Left colon (tissue), 2 donors: ENCODE results near the gene S100A13. TPM values are rescaled to one million over a fixed set of nuclear protein-coding genes. Genes with fewer than 3 reads are reported as not detected.
"Not testable (repeated sequence)": the region's sequence is repeated elsewhere in the genome, so short reads cannot be mapped to it uniquely, and the experiment has no call there.

Experiments
- ATAC-seq: fragments of 200-7000 bp; cut with Tn5 transposase; one replicate; pipeline ENCODE4 v1.9.1; 2020; ENCODE audit warnings: mild to moderate bottlenecking, moderate library complexity
- DNase-seq, 2 donors: peaks; one replicate each; pipeline ENCODE4 v3.0.0-alpha.2; 2020
- intact Hi-C, 2 donors: fragments of 100-400 bp; cut with DNase I in 1 of 2; cut with micrococcal nuclease in 1 of 2; formaldehyde crosslinking; loops; one replicate each; pipeline versions ENCODE4 v1.11.2 to v1.14.0; 2022; cut with DNase I, micrococcal nuclease
- long read RNA-seq: library from polyadenylated mRNA; unstranded; transcript quantifications from one replicate; pipeline ENCODE4 v2.0.0, GENCODE V29; 2021
- total RNA-seq, 2 donors: library from RNA; stranded (reverse); fragmentation: NEBNext Ultra II Directional; extraction: Animal tissue kit (Norgen Biotek cat#: 25700); gene quantifications; one replicate each; pipeline ENCODE4 v1.2.1, GENCODE V29; 2021
- donor health status: DM: no; HTN: no; CAD: no.
- donor health status: DM: yes; HTN: yes; CAD: no.

S100A13 gene
- total RNA-seq = 10 to 100 TPM; 46.2 to 59.1 TPM
- long read RNA-seq, partial matches to known transcripts = 6 of 6 reads
- long read RNA-seq, other reads (novel, unspliced or antisense) = 0 of 6 reads

GRCh38 chr1:153626904-153627714, at the start of gene S100A13:
Gene S100A13, minus strand, starts transcription at chr1:153627505. Its CDS starts 1,033 bp downstream, at chr1:153626472.
- DNase-seq (peak; percentile 74 to 85), ATAC-seq (peak; percentile 76)
- intact Hi-C loops = no loop called here

GRCh38 chr1:153673511-153673910, 46.2 kb upstream of the S100A13 start:
- ATAC-seq = no peak
- intact Hi-C loops = loop anchor here in 1 of 2 donors (10.0 kb wide), 1 partner anchor 311 kb away; the partner anchor contains the start of gene RAB13
- no peak for DNase-seq

- ATAC-seq (peak; percentile 14), DNase-seq (peak in 1 of 2 donors; percentile 52)
- intact Hi-C loops = loop anchor here in 1 of 2 donors (10.0 kb wide), 1 partner anchor 313 kb away; the partner anchor contains the start of gene RAB13
These were observed 44.5 kb upstream of the S100A13 start for GRCh38 chr1:153671628-153672353.

- ATAC-seq (peak; percentile 91), DNase-seq (peak; percentile 96 to 99)
- intact Hi-C loops = loop anchor here in 1 of 2 donors (10.0 kb wide), 1 partner anchor 314 kb away; the partner anchor contains the start of gene RAB13
These were observed 43.7 kb upstream of the S100A13 start, which contains the start of gene ILF2 for GRCh38 chr1:153670859-153671627. Gene ILF2, minus strand, starts transcription at chr1:153670993. Its CDS starts 71 bp downstream, at chr1:153670922.

GRCh38 chr1:153670257-153670858, 43.1 kb upstream of the S100A13 start:
- DNase-seq (no peak), ATAC-seq (peak; percentile 14)
- intact Hi-C loops = loop anchor here in 1 of 2 donors (10.0 kb wide), 1 partner anchor 314 kb away; the partner anchor contains the start of gene RAB13

- intact Hi-C loops = loop anchor here in 1 of 2 donors (10.0 kb wide), 1 partner anchor 315 kb away; the partner anchor contains the start of gene RAB13
- DNase-seq (no peak), ATAC-seq (no peak)
These were observed 42.3 kb upstream of the S100A13 start for GRCh38 chr1:153669606-153670005.

GRCh38 chr1:153668672-153669071, 41.4 kb upstream of the S100A13 start:
- ATAC-seq, intact Hi-C loops, DNase-seq: not testable (repeated sequence)

- DNase-seq (no peak), ATAC-seq (no peak)
- intact Hi-C loops = no loop called here
These were observed 40.1 kb upstream of the S100A13 start for GRCh38 chr1:153667439-153667838.

- no peak for DNase-seq
- intact Hi-C loops = no loop called here
- no peak for ATAC-seq
These were observed 35.9 kb upstream of the S100A13 start for GRCh38 chr1:153663211-153663610.

GRCh38 chr1:153662269-153662668, 35.0 kb upstream of the S100A13 start:
- no peak for DNase-seq
- ATAC-seq = no peak
- intact Hi-C loops = no loop called here

GRCh38 chr1:153661111-153661708, 33.9 kb upstream of the S100A13 start:
- ATAC-seq = no peak
- DNase-seq = no peak
- intact Hi-C loops = no loop called here

GRCh38 chr1:153659656-153660055, 32.4 kb upstream of the S100A13 start:
- intact Hi-C loops = no loop called here
- DNase-seq (no peak), ATAC-seq (no peak)

- intact Hi-C loops = no loop called here
- ATAC-seq (peak; percentile 5), DNase-seq (no peak)
These were observed 31.9 kb upstream of the S100A13 start for GRCh38 chr1:153659175-153659534.

GRCh38 chr1:153658400-153659174, 31.3 kb upstream of the S100A13 start, which contains the start of gene SNAPIN:
Gene SNAPIN, plus strand, starts transcription at chr1:153658703. Its CDS starts 41 bp downstream, at chr1:153658744.
- ATAC-seq (peak; percentile 96), DNase-seq (peak; percentile 93 to 94)
- intact Hi-C loops = no loop called here

GRCh38 chr1:153655333-153655732, 28.0 kb upstream of the S100A13 start:
- ATAC-seq (no peak), DNase-seq (no peak)
- intact Hi-C loops = no loop called here

GRCh38 chr1:153652805-153653500, 25.6 kb upstream of the S100A13 start:
- DNase-seq = no peak

More at GRCh38 chr1:153652805-153653500, 25.6 kb upstream of the S100A13 start:
- peak; percentile 64 for ATAC-seq
- intact Hi-C loops = no loop called here
